Esophagus muscularis mucosa (tissue), 3 donors: ENCODE results near the gene BTRC.

Experiments
- POLR2AphosphoS5 ChIP-seq, 2 donors: sonication (generic); formaldehyde crosslinking; IDR thresholded peaks; one replicate each; pipeline ENCODE4 v1.6.1; 2017; ENCODE audit warnings: antibody characterized with exemption in 2 of 2
- TF ChIP-seq, protein P1 (sequence below), 3 experiments: fragments of 200-600 bp in 2 of 3; fragments of 450-650 bp in 1 of 3; sonication (generic) in 2 of 3; IDR thresholded peaks; one replicate each; pipeline ENCODE4 v1.5.1; 2017 to 2019; ENCODE audit warnings: antibody characterized with exemption in 3 of 3, mild to moderate bottlenecking in 2 of 3, moderate library complexity in 1 of 3

DNA sequence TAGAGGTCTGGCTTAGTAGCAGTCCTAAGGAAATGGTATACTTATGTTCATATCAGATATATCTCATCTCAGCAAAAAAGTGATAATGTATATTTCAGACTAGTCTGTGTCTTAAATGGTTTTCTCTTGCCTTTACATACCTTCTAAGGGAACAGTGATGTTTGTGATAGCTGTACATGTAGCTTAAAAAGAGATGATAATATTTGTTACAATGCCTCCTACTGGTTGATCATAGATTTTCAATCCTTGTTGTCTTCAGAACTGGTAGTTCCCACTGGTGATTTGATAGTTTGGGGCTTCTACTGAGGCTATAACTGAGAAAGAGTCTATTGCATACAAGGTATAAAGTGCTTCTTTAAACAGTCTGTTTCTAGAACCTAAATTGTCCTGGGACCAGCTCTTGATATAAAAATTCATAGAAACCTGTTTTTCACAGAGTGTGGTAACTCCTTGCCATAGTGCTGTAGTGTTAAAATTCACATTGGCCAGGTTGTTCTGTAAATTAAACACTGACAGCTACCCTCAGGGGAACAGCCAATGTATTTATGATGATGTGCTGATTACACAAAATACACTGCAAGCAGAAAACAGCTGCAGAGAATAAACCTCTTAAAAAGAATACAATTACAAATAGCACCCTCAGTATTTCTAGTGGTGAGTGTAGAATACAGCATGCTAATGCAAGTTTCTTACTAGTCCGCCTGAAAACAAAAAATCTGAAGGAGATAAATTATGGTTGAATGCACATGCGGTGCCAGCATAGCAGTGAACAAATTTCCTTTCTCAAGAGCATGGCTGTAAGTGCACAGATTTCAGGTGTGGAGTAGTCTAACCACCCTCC lies 90.3 kb downstream of the BTRC start:
- TF ChIP-seq, protein P1, sequence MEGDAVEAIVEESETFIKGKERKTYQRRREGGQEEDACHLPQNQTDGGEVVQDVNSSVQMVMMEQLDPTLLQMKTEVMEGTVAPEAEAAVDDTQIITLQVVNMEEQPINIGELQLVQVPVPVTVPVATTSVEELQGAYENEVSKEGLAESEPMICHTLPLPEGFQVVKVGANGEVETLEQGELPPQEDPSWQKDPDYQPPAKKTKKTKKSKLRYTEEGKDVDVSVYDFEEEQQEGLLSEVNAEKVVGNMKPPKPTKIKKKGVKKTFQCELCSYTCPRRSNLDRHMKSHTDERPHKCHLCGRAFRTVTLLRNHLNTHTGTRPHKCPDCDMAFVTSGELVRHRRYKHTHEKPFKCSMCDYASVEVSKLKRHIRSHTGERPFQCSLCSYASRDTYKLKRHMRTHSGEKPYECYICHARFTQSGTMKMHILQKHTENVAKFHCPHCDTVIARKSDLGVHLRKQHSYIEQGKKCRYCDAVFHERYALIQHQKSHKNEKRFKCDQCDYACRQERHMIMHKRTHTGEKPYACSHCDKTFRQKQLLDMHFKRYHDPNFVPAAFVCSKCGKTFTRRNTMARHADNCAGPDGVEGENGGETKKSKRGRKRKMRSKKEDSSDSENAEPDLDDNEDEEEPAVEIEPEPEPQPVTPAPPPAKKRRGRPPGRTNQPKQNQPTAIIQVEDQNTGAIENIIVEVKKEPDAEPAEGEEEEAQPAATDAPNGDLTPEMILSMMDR (IDR thresholded peaks at IDR 0.05), result peak in 1 of 3 experiments; percentile 20
- TF ChIP-seq POLR2AphosphoS5 (IDR thresholded peaks at IDR 0.05), result no peak
